Measurements from ENCODE around the gene RXFP4. TPM values are rescaled to one million over a fixed set of nuclear protein-coding genes. Genes with fewer than 3 reads are reported as not detected.

Gene RXFP4
- total and polyA plus RNA-seq, 2 of the 13 experiments (the other 11 are each of a cell fraction or from before 2014, with no cell fraction given) = 0.38 to 1.4 TPM

GRCh38 chr1:155967341-155968050, 26.1 kb downstream of the RXFP4 start (continued):
- TF ChIP-seq HOXA9 (CRISPR knock-in tag; IDR thresholded peaks at IDR 0.05; ENCODE audit: borderline replicate concordance) (no peak), ZMYM4 (CRISPR knock-in tag; IDR thresholded peaks at IDR 0.05) (peak; percentile 73; the same call in 1 of the 2 replicates), HNF1B (CRISPR knock-in tag; IDR thresholded peaks at IDR 0.05) (peak; percentile 74), GPN1 (CRISPR knock-in tag; IDR thresholded peaks at IDR 0.05; ENCODE audit: borderline replicate concordance) (no peak), STAG1 (CRISPR knock-in tag; IDR thresholded peaks at IDR 0.05) (peak; percentile 18; the same call in 1 of the 2 replicates), PCBP2 (optimal IDR thresholded peaks at IDR 0.05; ENCODE audit: low read depth, low read length, poor library complexity, severe bottlenecking) (no peak), ZNF180 (CRISPR knock-in tag; IDR thresholded peaks at IDR 0.05; ENCODE audit: borderline replicate concordance, low read depth) (no peak), NFAT5 (CRISPR knock-in tag; IDR thresholded peaks at IDR 0.05) (no peak), GZF1 (CRISPR knock-in tag; IDR thresholded peaks at IDR 0.05) (no peak), SKI (IDR thresholded peaks at IDR 0.05; ENCODE audit: partially characterized antibody) (no peak), ZBTB43 (CRISPR knock-in tag; conservative IDR thresholded peaks at IDR 0.05) (no peak), MTA3 (CRISPR knock-in tag; IDR thresholded peaks at IDR 0.05) (no peak), RBFOX2 (IDR thresholded peaks at IDR 0.05; ENCODE audit: low read depth, low read length) (no peak), PTBP1 (IDR thresholded peaks at IDR 0.05; ENCODE audit: low read depth, low read length, poor library complexity, severe bottlenecking) (no peak), HIVEP1 (CRISPR knock-in tag; IDR thresholded peaks at IDR 0.05) (no peak), ZNF333 (CRISPR knock-in tag; IDR thresholded peaks at IDR 0.05; ENCODE audit: borderline replicate concordance) (no peak), NR1H2 (CRISPR knock-in tag; IDR thresholded peaks at IDR 0.05; ENCODE audit: borderline replicate concordance, low read depth) (no peak), ZNF766 (CRISPR knock-in tag; IDR thresholded peaks at IDR 0.05; ENCODE audit: borderline replicate concordance) (no peak; the same call in 1 of the 2 replicates), MAFF (IDR thresholded peaks at IDR 0.05; ENCODE audit: low read depth, low read length) (no peak), ZNF780A (CRISPR knock-in tag; IDR thresholded peaks at IDR 0.05) (no peak), ZNF138 (CRISPR knock-in tag; IDR thresholded peaks at IDR 0.05; ENCODE audit: low read depth) (no peak), KAT7 (CRISPR knock-in tag; IDR thresholded peaks at IDR 0.05; ENCODE audit: borderline replicate concordance) (peak; percentile 36; the same call in 1 of the 2 replicates), KDM4B (CRISPR knock-in tag; IDR thresholded peaks at IDR 0.05) (no peak)

Data from HepG2 (cell line).